H1 (cell line): ENCODE results near the gene SMARCA1. TPM values are rescaled to one million over a fixed set of nuclear protein-coding genes. Genes with fewer than 3 reads are reported as not detected.

Experiments used
- CTCF ChIA-PET: fragments of 300-600 bp; sonication (Branson Sonifier 250); formaldehyde crosslinking; loops from one replicate; lab custom pipeline; 2021; ENCODE audit not compliant: partially characterized antibody; lab: Charles Lee
- POLR2A ChIA-PET: fragments of 300-600 bp; sonication (Branson Sonifier 250); formaldehyde crosslinking; loops from one replicate; lab custom pipeline; 2021; ENCODE audit warnings: inconsistent platforms; ENCODE audit not compliant: partially characterized antibody; lab: Charles Lee
- DNase-seq, 2 experiments: peaks; one replicate each; pipeline versions ENCODE4 v3.0.0 to v3.0.0-alpha.2; 2010 to 2022; ENCODE audit warnings: low spot score in 2 of 2, low read depth in 1 of 2, mixed read lengths in 1 of 2
- FAIRE-seq: peaks from 2 replicates; lab custom pipeline; 2011; peaks lifted over from hg19 to GRCh38; lab: Jason Lieb, UNC
- H2AFZ ChIP-seq: 2 replicates; pipeline ENCODE4 v1.8.1; 2012; ENCODE audit warnings: low read length, inconsistent platforms
- H2AK5ac ChIP-seq: 2 replicates; pipeline ENCODE4 v1.6.1; 2013; ENCODE audit warnings: low read depth, low read length
- H2BK120ac ChIP-seq: replicated peaks from 2 replicates; pipeline ENCODE3; 2013; ENCODE audit warnings: low read depth, low read length, inconsistent platforms
- H2BK12ac ChIP-seq: 2 replicates; pipeline ENCODE4 v1.6.1; 2013; ENCODE audit warnings: low read depth, low read length
- H2BK15ac ChIP-seq: 2 replicates; pipeline ENCODE4 v1.6.1; 2013; ENCODE audit warnings: low read length
- H2BK20ac ChIP-seq: 2 replicates; pipeline ENCODE4 v1.6.1; 2013; ENCODE audit warnings: low read length
- H2BK5ac ChIP-seq: 2 replicates; pipeline ENCODE4 v1.6.1; 2013; ENCODE audit warnings: low read depth, low read length
- H3K14ac ChIP-seq: 2 replicates; pipeline ENCODE4 v1.6.1; 2013; ENCODE audit warnings: inconsistent platforms; ENCODE audit not compliant: insufficient read length
- H3K18ac ChIP-seq: 2 replicates; pipeline ENCODE4 v1.6.1; 2013; ENCODE audit warnings: low read length; ENCODE audit errors: extremely low read depth
- H3K23ac ChIP-seq: 2 replicates; pipeline ENCODE4 v1.6.1; 2013; ENCODE audit warnings: inconsistent platforms; ENCODE audit not compliant: insufficient read length
- H3K23me2 ChIP-seq: 2 replicates; pipeline ENCODE4 v1.6.1; 2013; ENCODE audit warnings: low read depth, low read length
- H3K27ac ChIP-seq: 2 replicates; pipeline ENCODE4 v1.6.1; 2011; ENCODE audit warnings: low read depth, low read length, inconsistent platforms
- H3K27me3 ChIP-seq, 4 experiments: replicated peaks in 1 of 4; 1 replicate in 1 of 4; 2 replicates in 3 of 4; pipeline versions ENCODE4 v1.6.1 to v1.8.1; 2011 to 2013; ENCODE audit warnings: low read length in 3 of 4, mild to moderate bottlenecking in 3 of 4, inconsistent platforms in 2 of 4, mixed read lengths in 2 of 4, moderate library complexity in 1 of 4; ENCODE audit not compliant: control insufficient read depth in 3 of 4, insufficient read depth in 3 of 4; ENCODE audit errors: extremely low read depth in 1 of 4
- H3K36me3 ChIP-seq, 4 experiments: 2 replicates each; pipeline versions ENCODE4 v1.6.1 to v1.8.1; 2011 to 2013; ENCODE audit warnings: mild to moderate bottlenecking in 4 of 4, low read length in 3 of 4, moderate library complexity in 2 of 4, control low read depth in 1 of 4, inconsistent platforms in 1 of 4; ENCODE audit not compliant: insufficient read depth in 4 of 4, control insufficient read depth in 2 of 4
- H3K4ac ChIP-seq: replicated peaks from 2 replicates; pipeline ENCODE3; 2013; ENCODE audit warnings: low read length, low read depth, mixed read lengths, inconsistent platforms; ENCODE audit not compliant: insufficient read length
- H3K4me1 ChIP-seq, 4 experiments: replicated peaks in 1 of 4; 1 replicate in 1 of 4; 2 replicates in 3 of 4; pipeline versions ENCODE4 v1.6.1 to v1.8.1; 2011 to 2013; ENCODE audit warnings: low read length in 3 of 4, inconsistent platforms in 2 of 4, mixed read lengths in 1 of 4; ENCODE audit not compliant: insufficient read depth in 4 of 4, control insufficient read depth in 3 of 4
- H3K4me2 ChIP-seq, 2 experiments: 2 replicates each; pipeline versions ENCODE4 v1.6.1 to v1.8.1; 2011 to 2013; ENCODE audit warnings: low read depth in 2 of 2, low read length in 2 of 2, control low read depth in 1 of 2, inconsistent platforms in 1 of 2, mild to moderate bottlenecking in 1 of 2; ENCODE audit not compliant: insufficient read depth in 1 of 2
- H3K4me3 ChIP-seq, 4 experiments: fragments of 200-600, 300-600 bp in 1 of 4; sonication (generic), shearing (Covaris generic), sonication (Bioruptor Twin) in 1 of 4; 2 replicates each; pipeline versions ENCODE4 v1.5.1 to v1.8.1; 2011 to 2016; ENCODE audit warnings: low read length in 4 of 4, low read depth in 3 of 4, control low read depth in 2 of 4, inconsistent platforms in 2 of 4, mild to moderate bottlenecking in 2 of 4, mixed read lengths in 1 of 4, moderate library complexity in 1 of 4; ENCODE audit not compliant: insufficient read depth in 2 of 4; ENCODE audit errors: extremely low read depth in 1 of 4
- H3K56ac ChIP-seq: replicated peaks from 2 replicates; pipeline ENCODE3; 2013; ENCODE audit warnings: low read depth, mild to moderate bottlenecking, mixed read lengths, low read length, inconsistent platforms; ENCODE audit not compliant: insufficient read length
- H3K79me1 ChIP-seq: 2 replicates; pipeline ENCODE4 v1.6.1; 2013; ENCODE audit warnings: low read depth, low read length, control low read depth
- H3K79me2 ChIP-seq, 2 experiments: 2 replicates each; pipeline versions ENCODE4 v1.6.1 to v1.8.1; 2012 to 2013; ENCODE audit warnings: low read length in 2 of 2, mild to moderate bottlenecking in 2 of 2, inconsistent platforms in 1 of 2; ENCODE audit not compliant: insufficient read depth in 2 of 2, control insufficient read depth in 1 of 2
- H3K9ac ChIP-seq, 4 experiments: replicated peaks in 1 of 4; 1 replicate in 1 of 4; 2 replicates in 3 of 4; pipeline versions ENCODE4 v1.6.1 to v1.8.1; 2011 to 2013; ENCODE audit warnings: low read depth in 3 of 4, low read length in 3 of 4, control low read depth in 2 of 4, mild to moderate bottlenecking in 2 of 4, moderate library complexity in 2 of 4, inconsistent platforms in 1 of 4; ENCODE audit errors: extremely low read depth in 1 of 4
- H3K9me3 ChIP-seq, 2 experiments: 2 replicates each; pipeline versions ENCODE4 v1.6.1 to v1.8.1; 2012 to 2013; ENCODE audit warnings: mild to moderate bottlenecking in 2 of 2, moderate library complexity in 2 of 2, control low read depth in 1 of 2, inconsistent platforms in 1 of 2, low read depth in 1 of 2, low read length in 1 of 2, mixed read lengths in 1 of 2; ENCODE audit not compliant: insufficient read depth in 2 of 2
- H4K20me1 ChIP-seq, 2 experiments: replicated peaks in 1 of 2; 2 replicates each; pipeline versions ENCODE3 to v1.8.1; 2011 to 2013; ENCODE audit warnings: inconsistent platforms in 2 of 2, low read length in 2 of 2, mild to moderate bottlenecking in 1 of 2; ENCODE audit not compliant: insufficient read depth in 2 of 2, control insufficient read depth in 1 of 2
- H4K5ac ChIP-seq: 2 replicates; pipeline ENCODE4 v1.6.1; 2013; ENCODE audit warnings: low read length, low read depth, mixed read lengths, inconsistent platforms; ENCODE audit not compliant: insufficient read length
- H4K8ac ChIP-seq: 2 replicates; pipeline ENCODE4 v1.8.0; 2013; ENCODE audit warnings: mild to moderate bottlenecking, moderate library complexity, low read length, inconsistent platforms; ENCODE audit not compliant: insufficient read depth; ENCODE audit errors: extremely low read depth
- H4K91ac ChIP-seq: replicated peaks from 2 replicates; pipeline ENCODE3; 2013; ENCODE audit warnings: low read length, mixed read lengths, inconsistent platforms; ENCODE audit not compliant: insufficient read length
- BRCA1 ChIP-seq: IDR thresholded peaks from 2 replicates; pipeline ENCODE4 v1.6.1; 2012; ENCODE audit warnings: low read depth, low read length, improper control_type of control experiment
- CHD1 ChIP-seq: IDR thresholded peaks from 2 replicates; pipeline ENCODE4 v1.6.1; 2012; ENCODE audit warnings: low read depth, low read length, improper control_type of control experiment
- EP300 ChIP-seq, 2 experiments: IDR thresholded peaks; 1 replicate in 1 of 2; 2 replicates in 1 of 2; pipeline ENCODE4 v1.6.1; 2011 to 2012; ENCODE audit warnings: low read depth in 2 of 2, low read length in 2 of 2, mild to moderate bottlenecking in 2 of 2, borderline replicate concordance in 1 of 2, inconsistent platforms in 1 of 2, moderate library complexity in 1 of 2
- RNF2 ChIP-seq: fragments of 200-900, 300-1000 bp; sonication (generic); IDR thresholded peaks from 2 replicates; pipeline ENCODE4 v1.7.1; 2016; ENCODE audit warnings: borderline replicate concordance, low read depth, mild to moderate bottlenecking, antibody characterized with exemption, low read length; ENCODE audit not compliant: poor library complexity, severe bottlenecking; ENCODE audit errors: missing control alignments
- SIN3A ChIP-seq, 2 experiments: IDR thresholded peaks in 1 of 2; conservative IDR thresholded peaks in 1 of 2; 2 replicates each; pipeline ENCODE4 v1.6.1; 2011 to 2012; ENCODE audit warnings: low read length in 2 of 2, improper control_type of control experiment in 1 of 2, low read depth in 1 of 2, mild to moderate bottlenecking in 1 of 2
- SUZ12 ChIP-seq: fragments of 200-600 bp; sonication (generic); IDR thresholded peaks from 2 replicates; pipeline ENCODE4 v1.6.1; 2012; ENCODE audit warnings: mild to moderate bottlenecking, inconsistent platforms, low read length, moderate library complexity, mixed read lengths
- TAF1 ChIP-seq: IDR thresholded peaks from 2 replicates; pipeline ENCODE4 v1.6.1; 2011; ENCODE audit warnings: mild to moderate bottlenecking, low read depth, low read length
- WGBS, 2 experiments: shearing (Covaris generic) in 1 of 2; methylation state at CpG; one replicate each; pipeline versions ENCODE4 v1.1.6 to v1.1.7; 2013 to 2015; ENCODE audit warnings: low lambda C conversion rate in 2 of 2, mixed read lengths in 2 of 2, inconsistent platforms in 1 of 2, low coverage in 1 of 2, missing lambda C conversion rate in 1 of 2; ENCODE audit not compliant: insufficient replicate concordance in 2 of 2, insufficient coverage in 1 of 2, insufficient read length in 1 of 2; ENCODE audit errors: extremely low coverage in 1 of 2, missing lambda C conversion rate in 1 of 2; 5-methylcytosine and 5-hydroxymethylcytosine counted together
- polyA plus RNA-seq, 7 experiments: library from polyadenylated mRNA; depleted of rRNA in 3 of 7; stranded (reverse) in 5 of 7; unstranded in 2 of 7; fragments of >200 nt in 5 of 7; fragments of 200-250 nt in 2 of 7; gene quantifications; 1 replicate in 5 of 7; 2 replicates in 1 of 7; 4 replicates in 1 of 7; pipeline versions ENCODE4 v1.2.1 to v1.2.3, GENCODE V29; 2011 to 2013; ENCODE audit warnings: missing spikeins in 2 of 7, mixed read lengths in 2 of 7
- total RNA-seq: library from RNA; stranded (reverse); fragmentation: NEBNext Ultra II Directional; extraction: Animal tissue kit (Norgen Biotek cat#: 25700); gene quantifications from 2 replicates; pipeline ENCODE4 v1.2.1, GENCODE V29; 2021

Gene SMARCA1
- total and polyA plus RNA-seq, 2 of the 8 experiments (the other 6 are each of a cell fraction or from before 2014, with no cell fraction given): 13.1 to 54.4 TPM

GRCh38 chrX:129524250-129524850 is 1.1 kb upstream of the SMARCA1 start:
- Histone ChIP-seq H3K4me3 (peak overlapping the region in 3 of 4 experiments; percentile 59 to 99 (median 69); a peak in 4 of 8 replicates), H4K20me1 (no peaks in the 10 kb centered on the region), H3K4ac (no peak overlapping the region), H3K27ac (no peak overlapping the region), H2BK20ac (no peak overlapping the region), H2BK12ac (no peak overlapping the region), H4K91ac (no peak overlapping the region), H3K23me2 (no peaks in the 10 kb centered on the region), H3K9me3 (no peaks in the 10 kb centered on the region), H3K36me3 (no peaks in the 10 kb centered on the region), H4K8ac (no peak overlapping the region), H3K27me3 (no peaks in the 10 kb centered on the region), H2AK5ac (no peak overlapping the region), H2BK15ac (no peak overlapping the region), H2BK5ac (no peak overlapping the region), H3K4me1 (no peaks in the 10 kb centered on the region; a peak in 1 of 7 replicates), H3K23ac (no peak overlapping the region), H3K4me2 (peak overlapping the region; percentile 63 to 80), H4K5ac (no peak overlapping the region), H2BK120ac (no peak overlapping the region), H3K18ac (no peak overlapping the region), H2AFZ (no peak overlapping the region), H3K79me2 (peaks cover 3 to 28% of the 10 kb centered on the region in 2 experiments; a peak in 3 of 4 replicates), H3K56ac (no peak overlapping the region), H3K79me1 (no peaks in the 10 kb centered on the region), H3K9ac (no peak overlapping the region), H3K14ac (no peak overlapping the region)
- DNase-seq (no peak), FAIRE-seq (no peak)
- ChIA-PET CTCF (interaction anchor here (1.5 to 1.6 kb wide), 2 partner anchors 16 to 17 kb away, joined by 3 read pairs; partner anchors contain the start of gene OCRL), POLR2A (no interaction called here)
- TF ChIP-seq CHD1 (no peak), RNF2 (no peak), SIN3A (conservative IDR thresholded peaks at IDR 0.05 in 1 of 2, IDR thresholded peaks at IDR 0.05 in 1 of 2; ENCODE audit: low read depth in 1 of 2, low read length in 2 of 2) (no peak), BRCA1 (no peak), SUZ12 (no peak), EP300 (IDR thresholded peaks at IDR 0.05; ENCODE audit: borderline replicate concordance in 1 of 2, low read depth in 2 of 2, low read length in 2 of 2) (no peak), TAF1 (no peak)
- TF ChIP-seq, all 59 proteins: peak for 0
- WGBS, 2 experiments: 83% methylated on average over 3 of the region's 3 CpGs; no CpG with 5 or more reads in 1 of the 2 experiments
